ENCODE measurements around the gene RAB20. TPM values are rescaled to one million over a fixed set of nuclear protein-coding genes. Genes with fewer than 3 reads are reported as not detected.
"Not testable (repeated sequence)": the region's sequence is repeated elsewhere in the genome, so short reads cannot be mapped to it uniquely, and the experiment has no call there.

Gene RAB20
- total and polyA plus RNA-seq, 2 experiments from 2014 or later = 2.7 to 6.4 TPM

GRCh38 chr13:110498327-110498726, 63.2 kb downstream of the RAB20 start:
- in situ Hi-C loops (cut with MboI) = no loop called here
- H4K20me1 ChIP-seq (ENCODE audit: insufficient read depth) = no peaks in the 10 kb centered on the region
- no peaks in the 10 kb centered on the region for H3K27me3 ChIP-seq (replicated peaks; ENCODE audit: insufficient read depth)
- H3K9me2 ChIP-seq (ENCODE audit: insufficient read depth) = no peaks in the 10 kb centered on the region
- H3K9ac ChIP-seq = no peak overlapping the region
- H3K4me3 ChIP-seq = no peak overlapping the region
- no peak overlapping the region for H2AFZ ChIP-seq
- peaks cover 3% of the 10 kb centered on the region; the same call in 1 of the 2 replicates for H3K36me3 ChIP-seq (ENCODE audit: low read depth)
- no peaks in the 10 kb centered on the region for H3K79me2 ChIP-seq (ENCODE audit: insufficient read depth)
- H3K27ac ChIP-seq = no peak overlapping the region
- H3K9me3 ChIP-seq (ENCODE audit: low read depth) = no peaks in the 10 kb centered on the region
- H3K4me2 ChIP-seq (ENCODE audit: unreplicated experiment) = no peak overlapping the region
- no peak for DNase-seq
- TF ChIP-seq EZH2 (IDR thresholded peaks at IDR 0.05; ENCODE audit: insufficient read depth, poor library complexity, severe bottlenecking) (no peak), EZH2phosphoT487 (IDR thresholded peaks at IDR 0.05; ENCODE audit: insufficient read depth, low read depth) (no peak)
- peaks cover 8% of the 10 kb centered on the region for H3F3A ChIP-seq (ENCODE audit: insufficient read depth)
- WGBS, 2 experiments (ENCODE audit: low coverage in 1 of 2, low lambda C conversion rate in 2 of 2, missing lambda C conversion rate in 2 of 2) = 81 to 86% methylated on average over 5 of the region's 5 CpGs
- H3K4me1 ChIP-seq (ENCODE audit: insufficient read depth) = no peaks in the 10 kb centered on the region

DNA sequence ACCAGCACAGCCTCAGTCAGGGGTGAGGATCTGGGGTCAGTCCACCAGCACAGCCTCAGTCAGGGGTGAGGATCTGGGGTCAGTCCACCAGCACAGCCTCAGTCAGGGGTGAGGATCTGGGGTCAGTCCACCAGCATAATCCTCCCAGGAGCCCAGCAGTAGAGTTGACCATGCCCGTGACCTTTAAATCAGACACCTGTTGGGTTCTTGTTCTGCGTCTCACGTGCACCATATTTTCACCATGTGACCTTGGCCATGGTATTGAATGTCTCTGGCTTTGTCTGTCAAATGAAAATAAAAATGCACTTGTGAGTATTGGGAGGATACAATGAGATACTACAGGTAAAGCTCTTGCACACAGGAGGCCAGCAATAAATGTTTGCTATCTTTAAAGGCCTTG, 63.6 kb downstream of the RAB20 start:
- H3K9me2 ChIP-seq (ENCODE audit: insufficient read depth); DNase-seq; H3K9me3 ChIP-seq (ENCODE audit: low read depth); H3K9ac ChIP-seq; H3K4me2 ChIP-seq (ENCODE audit: unreplicated experiment); H3K36me3 ChIP-seq (ENCODE audit: low read depth); H3K79me2 ChIP-seq (ENCODE audit: insufficient read depth); H3K27me3 ChIP-seq (replicated peaks; ENCODE audit: insufficient read depth); H3K27ac ChIP-seq; H3K4me1 ChIP-seq (ENCODE audit: insufficient read depth); H3K4me3 ChIP-seq; H2AFZ ChIP-seq; H4K20me1 ChIP-seq (ENCODE audit: insufficient read depth); in situ Hi-C loops (cut with MboI); H3F3A ChIP-seq (ENCODE audit: insufficient read depth): not testable (repeated sequence)
- WGBS, 2 experiments (ENCODE audit: low coverage in 1 of 2, low lambda C conversion rate in 2 of 2, missing lambda C conversion rate in 2 of 2) = 93 to 95% methylated on average over 3 of the region's 3 CpGs

DNA sequence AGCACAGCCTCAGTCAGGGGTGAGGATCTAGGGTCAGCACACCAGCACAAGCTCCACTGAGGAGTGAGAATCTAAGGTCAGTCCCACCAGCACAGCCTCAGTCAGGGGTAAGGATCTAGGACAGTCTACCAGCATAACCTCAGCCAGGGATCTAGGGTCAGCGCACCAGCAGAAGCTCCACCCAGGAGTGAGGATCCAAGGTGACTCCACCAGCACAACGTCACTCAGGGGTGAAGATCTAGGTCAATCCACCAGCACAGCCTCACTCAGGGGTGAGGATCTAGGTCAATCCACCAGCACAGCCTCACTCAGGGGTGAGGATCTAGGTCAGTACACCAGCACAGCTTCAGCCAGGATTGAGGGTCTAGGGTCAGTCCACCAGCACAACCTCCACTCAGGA, 64.5 kb downstream of the RAB20 start:
- Histone ChIP-seq H3K27ac (no peak overlapping the region), H3K4me3 (no peak overlapping the region), H3K79me2 (ENCODE audit: insufficient read depth) (no peaks in the 10 kb centered on the region), H3K4me2 (ENCODE audit: unreplicated experiment) (no peak overlapping the region), H3K9me2 (ENCODE audit: insufficient read depth) (no peaks in the 10 kb centered on the region), H3K36me3 (ENCODE audit: low read depth) (peaks cover 6% of the 10 kb centered on the region; the same call in 1 of the 2 replicates), H3K27me3 (replicated peaks; ENCODE audit: insufficient read depth) (no peaks in the 10 kb centered on the region), H3K9me3 (ENCODE audit: low read depth) (no peaks in the 10 kb centered on the region), H2AFZ (no peak overlapping the region), H3K4me1 (ENCODE audit: insufficient read depth) (no peaks in the 10 kb centered on the region), H4K20me1 (ENCODE audit: insufficient read depth) (no peaks in the 10 kb centered on the region), H3F3A (ENCODE audit: insufficient read depth) (peaks cover 8% of the 10 kb centered on the region), H3K9ac (no peak overlapping the region)
- DNase-seq = no peak
- in situ Hi-C loops (cut with MboI) = no loop called here
- 87 to 93% methylated on average over 2 of the region's 2 CpGs for WGBS, 2 experiments (ENCODE audit: low coverage in 1 of 2, low lambda C conversion rate in 2 of 2, missing lambda C conversion rate in 2 of 2)
- no peak for TF ChIP-seq EZH2 (IDR thresholded peaks at IDR 0.05; ENCODE audit: insufficient read depth, poor library complexity, severe bottlenecking)
- TF ChIP-seq EZH2phosphoT487 (IDR thresholded peaks at IDR 0.05; ENCODE audit: insufficient read depth, low read depth) = no peak

DNA sequence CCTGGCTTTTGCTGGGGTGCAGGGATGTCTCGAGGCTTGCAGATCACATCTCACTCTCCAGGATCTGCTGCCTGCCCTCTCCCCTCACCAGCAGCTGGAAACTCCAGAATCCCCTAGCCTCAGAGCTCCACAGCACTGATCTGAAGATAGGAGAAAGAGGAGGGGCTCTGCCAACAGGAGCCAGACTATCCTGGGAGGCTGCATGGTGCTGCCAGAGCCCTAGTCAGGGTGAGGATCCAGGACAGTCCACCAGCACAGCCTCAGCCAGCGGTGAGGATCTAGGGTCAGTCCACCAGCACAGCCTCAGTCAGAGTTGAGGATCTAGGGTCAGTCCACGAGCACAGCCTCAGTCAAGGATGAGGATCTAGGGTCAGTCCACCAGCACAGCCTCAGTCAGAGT, 65.2 kb downstream of the RAB20 start:
- Histone ChIP-seq H3K4me2 (ENCODE audit: unreplicated experiment) (no peak overlapping the region), H3K27me3 (replicated peaks; ENCODE audit: insufficient read depth) (no peaks in the 10 kb centered on the region), H3K27ac (no peak overlapping the region), H3K9me2 (ENCODE audit: insufficient read depth) (no peaks in the 10 kb centered on the region), H3K9ac (no peak overlapping the region), H3K4me3 (no peak overlapping the region), H3K9me3 (ENCODE audit: low read depth) (no peaks in the 10 kb centered on the region), H3K36me3 (ENCODE audit: low read depth) (peaks cover 7% of the 10 kb centered on the region; the same call in 1 of the 2 replicates), H2AFZ (no peak overlapping the region), H3F3A (ENCODE audit: insufficient read depth) (peaks cover 8% of the 10 kb centered on the region), H3K79me2 (ENCODE audit: insufficient read depth) (no peaks in the 10 kb centered on the region), H4K20me1 (ENCODE audit: insufficient read depth) (no peaks in the 10 kb centered on the region), H3K4me1 (ENCODE audit: insufficient read depth) (no peaks in the 10 kb centered on the region)
- in situ Hi-C loops (cut with MboI) = no loop called here
- WGBS, 2 experiments (ENCODE audit: low coverage in 1 of 2, low lambda C conversion rate in 2 of 2, missing lambda C conversion rate in 2 of 2) = 94% methylated on average over 3 of the region's 3 CpGs
- no peak for DNase-seq
- no peak for TF ChIP-seq EZH2phosphoT487 (IDR thresholded peaks at IDR 0.05; ENCODE audit: insufficient read depth, low read depth)
- TF ChIP-seq EZH2 (IDR thresholded peaks at IDR 0.05; ENCODE audit: insufficient read depth, poor library complexity, severe bottlenecking) = no peak

DNA sequence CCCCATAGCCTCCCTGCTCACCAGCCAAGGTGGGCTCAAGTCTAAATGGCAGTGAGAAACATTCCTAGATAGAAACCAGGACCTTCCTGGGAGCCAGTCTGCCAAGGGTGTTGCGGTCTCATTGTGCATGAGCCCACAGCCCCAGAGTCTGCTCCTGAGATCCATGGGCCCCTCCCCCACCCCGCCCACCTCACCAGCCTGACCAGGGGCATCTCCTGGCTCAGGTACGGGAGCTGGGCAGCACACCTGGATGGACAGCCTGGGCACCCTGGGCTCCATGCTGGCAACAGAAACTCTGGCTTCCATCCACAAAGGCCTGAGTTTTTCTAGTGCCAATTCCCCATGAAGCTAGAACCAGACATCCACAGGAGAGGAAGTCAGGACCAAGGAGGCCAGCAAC, 65.6 kb downstream of the RAB20 start:
- Histone ChIP-seq H3K9me2 (ENCODE audit: insufficient read depth) (no peaks in the 10 kb centered on the region), H3K4me2 (ENCODE audit: unreplicated experiment) (no peak overlapping the region), H3K9me3 (ENCODE audit: low read depth) (no peaks in the 10 kb centered on the region), H3K4me1 (ENCODE audit: insufficient read depth) (no peaks in the 10 kb centered on the region), H3K27me3 (replicated peaks; ENCODE audit: insufficient read depth) (no peaks in the 10 kb centered on the region), H3F3A (ENCODE audit: insufficient read depth) (peaks cover 8% of the 10 kb centered on the region), H3K4me3 (no peak overlapping the region), H3K79me2 (ENCODE audit: insufficient read depth) (no peaks in the 10 kb centered on the region), H2AFZ (no peak overlapping the region), H4K20me1 (ENCODE audit: insufficient read depth) (no peaks in the 10 kb centered on the region), H3K36me3 (ENCODE audit: low read depth) (peaks cover 7% of the 10 kb centered on the region; the same call in 1 of the 2 replicates), H3K9ac (no peak overlapping the region), H3K27ac (no peak overlapping the region)
- in situ Hi-C loops (cut with MboI) = no loop called here
- no peak for TF ChIP-seq EZH2phosphoT487 (IDR thresholded peaks at IDR 0.05; ENCODE audit: insufficient read depth, low read depth)
- TF ChIP-seq EZH2 (IDR thresholded peaks at IDR 0.05; ENCODE audit: insufficient read depth, poor library complexity, severe bottlenecking) = no peak
- no peak for DNase-seq
- 73 to 94% methylated on average over 2 to 3 of the region's 3 CpGs for WGBS, 2 experiments (ENCODE audit: low coverage in 1 of 2, low lambda C conversion rate in 2 of 2, missing lambda C conversion rate in 2 of 2)
